Hematopoietic multipotent progenitor cell treated with erythropoietin and hydrocortisone succinate and interleukin-3 and kit ligand, for 4 days (in vitro differentiated cells): ENCODE measurements around the gene MYADM.
"Not testable (repeated sequence)": the region's sequence is repeated elsewhere in the genome, so short reads cannot be mapped to it uniquely, and the experiment has no call there.

Experiments
- DNase-seq: peaks from one replicate; pipeline ENCODE4 v3.0.0-alpha.2; 2015

The MYADM gene

DNA sequence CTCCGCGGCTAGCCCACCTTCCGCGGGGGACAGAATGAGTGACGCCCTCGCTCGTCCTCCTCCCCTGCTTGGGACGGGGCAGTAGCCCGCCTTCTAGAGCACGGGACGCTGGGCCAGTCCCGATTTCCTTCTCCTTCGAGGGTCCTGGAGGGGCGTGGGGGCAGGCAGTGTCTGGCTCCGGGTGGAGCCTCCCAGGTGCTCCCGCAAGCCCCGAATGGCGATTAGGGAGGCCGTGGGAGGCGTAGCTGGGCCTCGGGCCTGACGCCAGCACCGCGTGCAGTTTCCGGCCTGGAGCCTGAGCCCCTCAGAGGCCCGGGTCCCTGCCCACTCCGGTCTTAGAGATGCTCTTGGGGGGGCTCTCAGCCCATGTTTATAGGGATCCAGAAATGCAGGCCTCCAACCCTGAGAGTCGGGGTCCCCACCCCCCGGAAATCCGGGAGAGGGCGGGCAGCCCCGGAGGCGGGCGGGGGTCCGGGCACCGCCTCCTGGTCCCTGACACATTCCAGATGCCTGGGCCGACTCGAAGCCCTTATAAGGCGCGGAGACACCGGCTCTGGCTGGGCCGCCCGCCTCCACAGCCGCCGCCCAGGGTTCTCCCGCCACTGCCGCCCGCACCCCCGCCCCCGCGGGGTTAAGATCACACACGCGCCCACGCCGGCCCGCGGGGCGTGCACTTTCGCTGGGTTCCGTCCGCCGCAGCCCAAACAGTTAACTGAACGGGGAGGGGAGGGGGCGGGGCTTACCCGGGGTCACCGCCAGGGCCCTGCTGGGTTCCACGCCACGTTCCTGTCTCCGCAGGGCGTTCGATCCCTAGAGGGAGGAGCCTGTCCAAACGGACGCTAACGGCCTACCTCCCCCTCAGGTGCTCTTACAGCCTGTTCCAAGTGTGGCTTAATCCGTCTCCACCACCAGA lies 1.5 kb downstream of the MYADM start:
- DNase-seq = peak; percentile 96

GRCh38 chr19:53869805-53870484 lies 2.3 kb downstream of the MYADM start:
- DNase-seq = not testable (repeated sequence)

DNA sequence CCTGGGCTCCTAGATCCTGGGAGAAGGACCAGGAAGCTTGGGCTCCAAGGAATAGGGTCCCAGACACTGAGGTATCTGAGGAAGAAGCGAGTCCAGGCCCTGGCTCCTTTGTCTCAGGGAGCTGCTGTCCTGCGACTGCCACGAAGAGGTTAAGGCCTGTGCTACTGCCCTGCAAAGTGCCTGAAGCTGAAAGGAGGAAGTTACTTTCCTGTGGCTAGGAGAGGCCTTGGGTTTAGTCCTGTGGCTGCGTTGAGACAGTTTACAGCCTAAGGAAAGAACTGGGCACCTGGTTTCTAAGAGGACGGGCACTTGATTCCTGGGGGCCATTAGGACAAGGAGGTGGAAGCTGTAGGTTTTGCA lies 2.8 kb downstream of the MYADM start:
- peak; percentile 94 for DNase-seq

DNA sequence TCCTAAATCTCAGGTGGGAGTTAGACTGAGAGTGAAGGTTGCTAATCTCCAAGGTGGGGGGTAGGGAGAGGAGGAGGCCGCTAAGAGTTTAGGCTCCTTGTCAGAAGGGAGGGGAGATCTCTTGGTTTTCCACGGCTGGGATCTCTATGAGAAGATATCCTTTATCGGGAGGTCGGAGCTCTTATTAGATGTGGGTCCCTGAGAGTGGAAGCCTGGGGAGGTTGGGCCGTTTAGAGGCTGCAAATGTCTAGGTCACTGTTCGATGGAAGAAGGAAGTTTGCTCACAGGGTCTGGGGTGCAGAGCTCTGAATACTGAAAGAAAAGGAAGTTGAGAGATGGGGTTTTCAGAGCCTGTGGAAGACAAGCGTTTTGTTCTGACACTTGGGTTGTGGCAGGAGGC lies 3.8 kb downstream of the MYADM start:
- peak; percentile 74 for DNase-seq

DNA sequence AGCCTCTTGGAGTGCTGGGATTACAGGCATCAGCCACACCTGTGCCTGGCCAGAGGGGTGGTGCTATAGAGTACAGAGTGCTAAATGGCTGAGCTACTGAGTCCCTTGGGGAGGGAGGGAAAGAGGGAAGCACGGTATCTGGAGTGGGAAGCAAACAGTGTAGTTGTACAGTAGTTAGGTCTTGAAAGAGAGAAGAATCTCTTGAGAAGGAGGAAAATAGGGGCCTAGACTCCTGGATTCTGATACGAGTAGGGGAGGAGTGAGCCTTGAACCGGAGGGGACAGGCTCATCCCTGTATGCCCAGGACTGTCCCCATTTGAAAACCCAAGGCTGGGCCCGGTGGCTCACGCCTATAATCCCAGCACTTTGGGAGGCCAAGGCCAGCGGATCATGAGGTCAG lies 5.1 kb downstream of the MYADM start:
- no peak for DNase-seq

DNA sequence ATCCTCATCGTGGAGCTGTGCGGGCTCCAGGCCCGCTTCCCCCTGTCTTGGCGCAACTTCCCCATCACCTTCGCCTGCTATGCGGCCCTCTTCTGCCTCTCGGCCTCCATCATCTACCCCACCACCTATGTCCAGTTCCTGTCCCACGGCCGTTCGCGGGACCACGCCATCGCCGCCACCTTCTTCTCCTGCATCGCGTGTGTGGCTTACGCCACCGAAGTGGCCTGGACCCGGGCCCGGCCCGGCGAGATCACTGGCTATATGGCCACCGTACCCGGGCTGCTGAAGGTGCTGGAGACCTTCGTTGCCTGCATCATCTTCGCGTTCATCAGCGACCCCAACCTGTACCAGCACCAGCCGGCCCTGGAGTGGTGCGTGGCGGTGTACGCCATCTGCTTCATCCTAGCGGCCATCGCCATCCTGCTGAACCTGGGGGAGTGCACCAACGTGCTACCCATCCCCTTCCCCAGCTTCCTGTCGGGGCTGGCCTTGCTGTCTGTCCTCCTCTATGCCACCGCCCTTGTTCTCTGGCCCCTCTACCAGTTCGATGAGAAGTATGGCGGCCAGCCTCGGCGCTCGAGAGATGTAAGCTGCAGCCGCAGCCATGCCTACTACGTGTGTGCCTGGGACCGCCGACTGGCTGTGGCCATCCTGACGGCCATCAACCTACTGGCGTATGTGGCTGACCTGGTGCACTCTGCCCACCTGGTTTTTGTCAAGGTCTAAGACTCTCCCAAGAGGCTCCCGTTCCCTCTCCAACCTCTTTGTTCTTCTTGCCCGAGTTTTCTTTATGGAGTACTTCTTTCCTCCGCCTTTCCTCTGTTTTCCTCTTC lies 6.3 kb downstream of the MYADM start:
- DNase-seq = no peak

DNA sequence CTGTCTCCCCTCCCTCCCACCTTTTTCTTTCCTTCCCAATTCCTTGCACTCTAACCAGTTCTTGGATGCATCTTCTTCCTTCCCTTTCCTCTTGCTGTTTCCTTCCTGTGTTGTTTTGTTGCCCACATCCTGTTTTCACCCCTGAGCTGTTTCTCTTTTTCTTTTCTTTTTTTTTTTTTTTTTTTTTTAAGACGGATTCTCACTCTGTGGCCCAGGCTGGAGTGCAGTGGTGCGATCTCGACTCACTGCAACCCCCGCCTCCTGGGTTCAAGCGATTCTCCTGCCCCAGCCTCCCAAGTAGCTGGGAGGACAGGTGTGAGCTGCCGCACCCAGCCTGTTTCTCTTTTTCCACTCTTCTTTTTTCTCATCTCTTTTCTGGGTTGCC lies 6.9 kb downstream of the MYADM start:
- DNase-seq = no peak

- DNase-seq = no peak
Measured at GRCh38 chr19:53875602-53876325, 8.1 kb downstream of the MYADM start.

DNA sequence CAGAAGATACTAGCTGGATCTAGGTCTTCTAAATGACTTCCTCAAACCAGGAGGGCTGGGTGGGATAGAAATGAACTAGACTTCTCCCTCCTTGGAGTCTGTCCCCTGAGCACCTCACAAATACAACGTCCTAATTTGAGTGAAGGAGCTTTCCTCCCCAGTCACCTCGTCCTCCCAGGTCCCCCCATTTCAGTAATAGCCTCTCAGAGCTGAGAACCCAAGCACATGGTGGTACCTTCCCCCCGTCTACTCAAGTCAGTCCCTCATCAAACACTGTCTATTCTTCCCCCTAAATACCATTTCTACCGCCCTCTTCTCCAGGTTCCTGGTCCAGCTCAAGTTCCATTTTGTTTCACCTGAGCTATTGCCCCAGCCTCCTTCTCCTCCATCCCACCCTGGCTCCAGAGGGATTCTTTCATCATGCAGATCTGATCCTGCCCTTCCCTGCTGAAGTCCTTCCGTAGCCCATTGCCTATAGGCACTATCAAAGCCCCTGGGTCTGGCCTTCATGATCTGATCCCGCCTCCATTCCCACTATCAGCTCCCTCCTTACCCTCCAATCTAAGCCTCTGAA lies 9.1 kb downstream of the MYADM start:
- DNase-seq = no peak

DNA sequence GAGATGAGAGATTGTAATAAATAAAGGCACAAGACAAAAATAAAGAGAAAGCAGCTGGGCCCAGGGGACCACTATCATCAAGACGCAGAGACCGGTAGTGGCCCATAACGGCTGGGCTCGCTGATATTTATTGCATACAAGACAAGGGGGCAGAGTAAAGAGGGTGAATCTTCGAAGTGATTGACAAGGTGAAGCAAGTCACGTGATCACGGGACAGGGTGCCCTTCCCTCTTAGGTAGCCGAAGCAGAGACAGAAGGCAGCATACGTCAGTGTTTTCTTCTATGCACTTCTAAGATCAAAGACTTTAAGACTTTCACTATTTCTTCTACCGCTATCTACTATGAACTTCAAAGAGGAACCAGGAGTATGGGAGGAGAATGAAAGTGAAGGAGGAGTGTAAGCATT lies 9.7 kb downstream of the MYADM start:
- no peak for DNase-seq

DNA sequence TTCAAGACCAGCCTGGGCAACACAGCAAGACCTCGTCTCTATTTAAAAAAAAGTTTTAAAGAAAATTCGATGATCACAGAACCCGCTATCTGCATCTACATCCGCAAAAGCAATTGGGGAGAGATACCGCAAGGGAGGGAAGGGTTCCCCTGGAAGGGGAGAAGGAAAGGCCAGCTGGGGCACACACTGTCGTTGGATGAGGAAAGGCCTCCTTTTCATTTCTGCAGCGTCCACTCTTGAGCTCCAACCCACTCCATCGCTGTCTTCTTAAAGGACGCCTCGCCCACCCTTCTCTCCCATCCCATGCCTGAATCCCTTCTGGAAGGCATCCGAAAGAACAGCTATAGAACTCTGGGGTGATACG lies 11.1 kb downstream of the MYADM start:
- no peak for DNase-seq

DNA sequence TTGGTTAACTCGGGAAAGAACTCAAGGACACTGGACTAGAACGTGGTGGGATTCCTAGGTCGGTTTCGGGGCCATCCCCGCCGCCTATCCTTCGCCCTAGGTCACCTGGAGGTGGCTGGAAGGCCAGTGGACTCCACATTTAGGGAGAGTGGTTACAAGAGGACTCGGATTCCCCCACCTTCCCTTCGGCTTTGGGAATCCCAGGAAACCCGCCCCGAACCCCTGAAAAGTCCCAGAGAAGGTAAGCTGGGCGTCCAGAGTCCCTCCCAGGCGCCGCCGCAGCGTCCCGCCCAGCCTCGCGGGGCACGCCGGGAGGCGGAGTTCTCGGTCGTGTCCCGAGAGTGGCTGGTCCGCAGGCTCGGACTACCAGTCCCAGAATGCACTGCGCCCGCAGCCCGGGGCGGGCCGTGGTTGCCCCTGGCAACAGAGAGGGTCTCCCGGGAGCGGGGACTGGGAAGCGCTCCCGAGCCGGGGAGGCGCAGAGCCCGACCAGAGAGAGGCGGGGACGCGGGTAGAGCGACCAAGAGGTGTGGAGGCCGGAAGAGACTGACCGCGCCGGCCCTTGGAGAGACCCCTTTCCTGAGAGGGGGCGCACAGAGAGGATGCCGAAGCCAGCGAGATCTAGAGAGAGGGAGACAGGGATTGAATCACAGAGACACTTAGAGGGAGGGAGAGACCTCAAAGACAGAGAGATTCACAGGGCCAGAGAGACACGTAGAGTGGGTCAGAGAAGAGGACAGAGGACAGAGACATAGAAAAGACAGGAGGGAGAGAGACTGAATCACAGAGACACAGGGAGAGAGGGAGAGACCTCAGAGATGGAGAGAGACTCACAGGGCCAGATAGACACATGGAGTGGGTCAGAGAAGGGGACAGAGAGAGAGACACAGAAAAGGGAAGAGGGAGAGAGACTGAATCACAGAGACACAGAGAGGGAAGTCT lies 11.7 kb downstream of the MYADM start:
- DNase-seq = peak; percentile 87

- no peak for DNase-seq
Measured at GRCh38 chr19:53880711-53881481, 13.2 kb downstream of the MYADM start.

- peak; percentile 60 for DNase-seq
Measured at GRCh38 chr19:53881482-53882390, 14.1 kb downstream of the MYADM start, which contains the start of gene PRKCG. Gene PRKCG (plus strand): TSS chr19:53882197. CDS start chr19:53882495, 298 bp downstream.

- no peak for DNase-seq
Measured at GRCh38 chr19:53882391-53883050, 14.8 kb downstream of the MYADM start.

DNA sequence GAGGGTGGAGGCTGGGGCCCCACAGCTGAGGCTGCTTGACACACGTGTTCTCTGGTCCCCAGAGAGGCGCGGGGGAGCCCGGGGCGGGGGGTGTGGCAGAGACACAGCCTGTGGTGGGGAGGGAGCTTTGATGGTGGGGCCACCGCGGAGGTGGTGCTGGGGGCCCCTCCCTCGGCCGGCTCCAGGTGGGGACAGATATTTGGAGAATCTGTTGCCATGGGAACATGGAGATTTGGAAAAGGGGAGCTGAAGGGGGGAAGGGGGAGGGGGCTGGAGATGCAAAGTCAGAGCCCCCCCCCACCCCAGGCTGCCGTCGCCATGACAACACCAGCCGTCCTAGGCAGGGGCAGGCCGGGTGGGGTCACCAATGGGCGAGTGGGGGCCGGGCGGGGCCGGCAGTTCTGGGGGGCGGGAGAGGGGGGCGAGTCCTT lies 15.6 kb downstream of the MYADM start:
- DNase-seq = no peak

DNA sequence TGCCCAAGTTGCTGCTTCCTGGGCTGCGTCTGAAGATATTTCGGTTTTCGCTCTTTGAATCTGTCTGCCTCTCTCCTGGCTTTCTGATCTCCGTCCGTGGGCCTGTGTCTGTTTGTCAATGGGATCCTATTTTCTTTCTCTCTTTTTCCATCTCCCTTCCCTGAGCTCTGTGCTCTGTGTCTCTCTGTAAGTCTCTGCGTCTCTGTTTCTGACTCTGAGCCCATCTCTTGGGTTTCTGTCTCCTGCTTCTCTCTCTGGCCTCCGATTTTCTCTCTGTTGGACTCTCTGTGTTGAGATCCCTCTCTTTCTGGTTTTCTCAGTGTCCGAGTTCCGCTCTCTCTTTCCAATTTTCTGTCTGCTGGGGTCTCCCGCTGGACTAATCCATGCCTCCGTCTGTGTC lies 16.1 kb downstream of the MYADM start:
- DNase-seq = no peak

GRCh38 chr19:53884256-53884655 lies 16.6 kb downstream of the MYADM start:
- DNase-seq = no peak

GRCh38 chr19:53885036-53885435 lies 17.4 kb downstream of the MYADM start:
- DNase-seq = no peak
